Psoas muscle (tissue), 8 donors: ENCODE results near the gene PCNX2. TPM values are rescaled to one million over a fixed set of nuclear protein-coding genes. Genes with fewer than 3 reads are reported as not detected.

Experiments
- ATAC-seq, 4 donors: fragments of 200-7000 bp; cut with Tn5 transposase; one replicate each; pipeline ENCODE4 v1.9.1; 2020; ENCODE audit warnings: moderate library complexity in 3 of 4, mild to moderate bottlenecking in 2 of 4
- DNase-seq, 2 donors: peaks; one replicate each; pipeline ENCODE4 v3.0.0-alpha.2; 2020
- H3K27ac ChIP-seq: fragments of 200-600 bp; one replicate; pipeline ENCODE4 v1.8.0; 2022
- H3K27me3 ChIP-seq, 3 donors: fragments of 200-600 bp in 1 of 3; one replicate each; pipeline versions ENCODE4 v1.6.1 to v1.8.0; 2013 to 2022; ENCODE audit warnings: low read length in 2 of 3, mild to moderate bottlenecking in 2 of 3, moderate library complexity in 1 of 3; ENCODE audit not compliant: insufficient read depth in 3 of 3
- H3K36me3 ChIP-seq, 2 donors: fragments of 200-600 bp in 1 of 2; one replicate each; pipeline versions ENCODE4 v1.6.1 to v1.8.0; 2013 to 2022; ENCODE audit warnings: low read depth in 1 of 2, mild to moderate bottlenecking in 1 of 2, moderate library complexity in 1 of 2; ENCODE audit not compliant: insufficient read depth in 1 of 2
- H3K4me1 ChIP-seq: fragments of 200-600 bp; one replicate; pipeline ENCODE4 v1.8.0; 2022
- H3K4me3 ChIP-seq: fragments of 200-600 bp; one replicate; pipeline ENCODE4 v1.8.0; 2022; ENCODE audit warnings: mild to moderate bottlenecking
- H3K9me3 ChIP-seq: fragments of 200-600 bp; one replicate; pipeline ENCODE4 v1.8.0; 2022
- WGBS, 3 donors: extraction: QIAGEN DNeasy Blood & Tissue Kit; methylation state at CpG; one replicate each; pipeline versions ENCODE4 v1.1.6 to v1.1.7; 2013; 5-methylcytosine and 5-hydroxymethylcytosine counted together
- intact Hi-C, 2 donors: fragments of 100-400 bp; cut with DNase I; formaldehyde crosslinking; loops; one replicate each; pipeline versions ENCODE4 v1.11.0 to v1.14.2; 2022
- polyA plus RNA-seq, 3 donors: library from polyadenylated mRNA; stranded (reverse); fragments of 200-250 nt; gene quantifications; one replicate each; pipeline ENCODE4 v1.2.3, GENCODE V29; 2013
- total RNA-seq, 4 donors: library from RNA; stranded (reverse); fragmentation: NEBNext Ultra II Directional in 2 of 4; extraction: Animal tissue kit (Norgen Biotek cat#: 25700) in 2 of 4; gene quantifications; one replicate each; pipeline versions ENCODE4 v1.2.1 to v1.2.4, GENCODE V29; 2021 to 2023
- TF ChIP-seq, protein P1 (sequence below): fragments of 200-600 bp; IDR thresholded peaks from one replicate; pipeline ENCODE4 v1.8.0; 2022; ENCODE audit warnings: antibody characterized with exemption
- donor health status: healthy with polysubstance abuse.
- donor health status: DM: no; HTN: no; CAD: no; lungs with moderate emphysema.
- donor health status: Bipolar disorder and iron deficiency.
- donor health status: healthy.
- donor health status: DM: yes; HTN: yes; CAD: no.
- donor health status: DM: no; HTN: no; CAD: no.
- donor health status: DM: no; HTN: no; CAD: no.
- donor health status: DM: yes; HTN: yes; CAD: no.

PCNX2 gene
- total and polyA plus RNA-seq, 7 donors, result 0.16 to 1.1 (median 0.54) TPM

GRCh38 chr1:233065685-233066084, 229.8 kb downstream of the PCNX2 start:
- DNase-seq, result no peak
- no peak overlapping the region for H3K4me3 ChIP-seq
- TF ChIP-seq, protein P1, sequence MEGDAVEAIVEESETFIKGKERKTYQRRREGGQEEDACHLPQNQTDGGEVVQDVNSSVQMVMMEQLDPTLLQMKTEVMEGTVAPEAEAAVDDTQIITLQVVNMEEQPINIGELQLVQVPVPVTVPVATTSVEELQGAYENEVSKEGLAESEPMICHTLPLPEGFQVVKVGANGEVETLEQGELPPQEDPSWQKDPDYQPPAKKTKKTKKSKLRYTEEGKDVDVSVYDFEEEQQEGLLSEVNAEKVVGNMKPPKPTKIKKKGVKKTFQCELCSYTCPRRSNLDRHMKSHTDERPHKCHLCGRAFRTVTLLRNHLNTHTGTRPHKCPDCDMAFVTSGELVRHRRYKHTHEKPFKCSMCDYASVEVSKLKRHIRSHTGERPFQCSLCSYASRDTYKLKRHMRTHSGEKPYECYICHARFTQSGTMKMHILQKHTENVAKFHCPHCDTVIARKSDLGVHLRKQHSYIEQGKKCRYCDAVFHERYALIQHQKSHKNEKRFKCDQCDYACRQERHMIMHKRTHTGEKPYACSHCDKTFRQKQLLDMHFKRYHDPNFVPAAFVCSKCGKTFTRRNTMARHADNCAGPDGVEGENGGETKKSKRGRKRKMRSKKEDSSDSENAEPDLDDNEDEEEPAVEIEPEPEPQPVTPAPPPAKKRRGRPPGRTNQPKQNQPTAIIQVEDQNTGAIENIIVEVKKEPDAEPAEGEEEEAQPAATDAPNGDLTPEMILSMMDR, result no peak
- no peaks in the 10 kb centered on the region for H3K27me3 ChIP-seq
- no peak overlapping the region for H3K27ac ChIP-seq
- no peaks in the 10 kb centered on the region for H3K36me3 ChIP-seq
- WGBS, 3 donors, result 86 to 93% (median 88%) methylated on average over 2 of the region's 2 CpGs
- H3K9me3 ChIP-seq, result no peaks in the 10 kb centered on the region
- H3K4me1 ChIP-seq, result no peaks in the 10 kb centered on the region
- intact Hi-C loops, result no loop called here
- ATAC-seq, result no peak

GRCh38 chr1:233064988-233065387, 230.5 kb downstream of the PCNX2 start:
- ATAC-seq (no peak), DNase-seq (no peak)
- WGBS, 3 donors, result 82 to 95% (median 93%) methylated on average over 1 of the region's 1 CpG
- H3K9me3 ChIP-seq, result no peaks in the 10 kb centered on the region
- no peaks in the 10 kb centered on the region for H3K36me3 ChIP-seq
- intact Hi-C loops, result no loop called here
- no peaks in the 10 kb centered on the region for H3K27me3 ChIP-seq
- H3K4me3 ChIP-seq, result no peak overlapping the region
- no peaks in the 10 kb centered on the region for H3K4me1 ChIP-seq
- TF ChIP-seq, protein P1, result no peak
- H3K27ac ChIP-seq, result no peak overlapping the region

- DNase-seq (no peak), ATAC-seq (no peak)
- no peak overlapping the region for H3K27ac ChIP-seq
- no peaks in the 10 kb centered on the region for H3K4me1 ChIP-seq
- no peaks in the 10 kb centered on the region for H3K9me3 ChIP-seq
- TF ChIP-seq, protein P1, result no peak
- no peaks in the 10 kb centered on the region for H3K27me3 ChIP-seq
- H3K4me3 ChIP-seq, result no peak overlapping the region
- H3K36me3 ChIP-seq, result no peaks in the 10 kb centered on the region
- intact Hi-C loops, result no loop called here
Observed at GRCh38 chr1:233063462-233063861, 232.1 kb downstream of the PCNX2 start.

- no peak for DNase-seq
- TF ChIP-seq, protein P1, result no peak
- ATAC-seq, result no peak
- Histone ChIP-seq H3K4me1 (no peaks in the 10 kb centered on the region), H3K9me3 (no peaks in the 10 kb centered on the region), H3K4me3 (no peak overlapping the region), H3K36me3 (no peaks in the 10 kb centered on the region), H3K27me3 (no peaks in the 10 kb centered on the region), H3K27ac (no peak overlapping the region)
- WGBS, 3 donors, result 50 to 63% (median 61%) methylated on average over 5 of the region's 5 CpGs
- intact Hi-C loops, result no loop called here
Observed at GRCh38 chr1:233061265-233061664, 234.3 kb downstream of the PCNX2 start.

- no peaks in the 10 kb centered on the region for H3K9me3 ChIP-seq
- H3K4me1 ChIP-seq, result no peaks in the 10 kb centered on the region
- H3K36me3 ChIP-seq, result no peaks in the 10 kb centered on the region
- ATAC-seq, result no peak
- DNase-seq, result no peak
- no peak overlapping the region for H3K4me3 ChIP-seq
- TF ChIP-seq, protein P1, result no peak
- no peak overlapping the region for H3K27ac ChIP-seq
- no peaks in the 10 kb centered on the region for H3K27me3 ChIP-seq
- 72 to 77% (median 74%) methylated on average over 3 of the region's 3 CpGs for WGBS, 3 donors
- intact Hi-C loops, result no loop called here
Observed at GRCh38 chr1:233060461-233060994, 235.0 kb downstream of the PCNX2 start.
